Panc1 (cell line): Measurements from ENCODE around the gene TMUB1. TPM values are rescaled to one million over a fixed set of nuclear protein-coding genes. Genes with fewer than 3 reads are reported as not detected.

Experiments
- ATAC-seq: fragments of 200-7000 bp; cut with Tn5 transposase; 2 replicates; pipeline ENCODE4 v1.9.1; 2020; ENCODE audit warnings: mild to moderate bottlenecking, moderate library complexity
- BruUV-seq: library from RNA; stranded (reverse); fragments of 400-500 nt; replicated peaks from 2 replicates; lab custom pipeline; 2021; lab: Mats Ljungman, UMichigan
- CTCF ChIA-PET: fragments of 300-600 bp; sonication (Branson Sonifier 250); formaldehyde crosslinking; loops from one replicate; lab custom pipeline; 2022; ENCODE audit warnings: antibody characterized with exemption; lab: Charles Lee
- POLR2A ChIA-PET: fragments of 300-600 bp; sonication (Branson Sonifier 250); formaldehyde crosslinking; loops from one replicate; lab custom pipeline; 2022; ENCODE audit warnings: antibody characterized with exemption; lab: Charles Lee
- DNase-seq: peaks from one replicate; pipeline ENCODE4 v3.0.0-alpha.2; 2010; ENCODE audit warnings: low read depth, low spot score
- H3K27ac ChIP-seq: 2 replicates; pipeline ENCODE4 v1.5.1; 2011; ENCODE audit warnings: mild to moderate bottlenecking, low read length, inconsistent platforms
- H3K27me3 ChIP-seq: fragments of 200-500 bp; sonication (Bioruptor generic); 2 replicates; pipeline ENCODE4 v1.6.0; 2014; ENCODE audit warnings: low read length, inconsistent platforms; ENCODE audit not compliant: control insufficient read depth, insufficient read depth
- H3K36me3 ChIP-seq: fragments of 200-500 bp; sonication (Bioruptor generic); 2 replicates; pipeline ENCODE4 v1.5.1; 2014; ENCODE audit warnings: inconsistent platforms, mild to moderate bottlenecking, low read length, moderate library complexity; ENCODE audit not compliant: control insufficient read depth, insufficient read depth
- H3K4me1 ChIP-seq: 2 replicates; pipeline ENCODE4 v1.5.1; 2011; ENCODE audit warnings: inconsistent platforms, mild to moderate bottlenecking, low read length, moderate library complexity; ENCODE audit not compliant: control insufficient read depth, insufficient read depth
- H3K4me3 ChIP-seq, 2 experiments: 2 replicates each; pipeline ENCODE4 v1.5.1; 2011 to 2012; ENCODE audit warnings: low read depth in 2 of 2, low read length in 2 of 2, mild to moderate bottlenecking in 2 of 2, inconsistent platforms in 1 of 2, moderate library complexity in 1 of 2
- H3K9me3 ChIP-seq: fragments of 200-500 bp; sonication (Bioruptor generic); 2 replicates; pipeline ENCODE4 v1.5.1; 2014; ENCODE audit warnings: low read depth, mild to moderate bottlenecking, inconsistent platforms, low read length, moderate library complexity; ENCODE audit not compliant: control insufficient read depth, insufficient read depth
- POLR2AphosphoS5 ChIP-seq: IDR thresholded peaks from 2 replicates; pipeline ENCODE4 v1.6.1; 2012; ENCODE audit warnings: mild to moderate bottlenecking, low read depth, low read length, moderate library complexity
- SIN3A ChIP-seq: IDR thresholded peaks from 2 replicates; pipeline ENCODE4 v1.6.1; 2012; ENCODE audit warnings: low read depth, mild to moderate bottlenecking, low read length, moderate library complexity, borderline replicate concordance; ENCODE audit not compliant: insufficient read depth
- TCF7L2 ChIP-seq: IDR thresholded peaks from 2 replicates; pipeline ENCODE4 v1.6.1; 2011; ENCODE audit warnings: mild to moderate bottlenecking, low read depth, low read length, inconsistent platforms
- in situ Hi-C: cut with HindIII; loops from 2 replicates; pipeline ENCODE4 v1.10.0; 2016; ENCODE audit warnings: low sequenced_read_pairs, low pct_unique_long_range_greater_than_20kb
- intact Hi-C: fragments of 100-400 bp; cut with micrococcal nuclease; formaldehyde crosslinking; loops from one replicate; pipeline ENCODE4 v1.10.0; 2022; ENCODE audit not compliant: unreplicated experiment
- total RNA-seq: library from RNA; stranded (reverse); gene quantifications from one replicate; pipeline ENCODE4 v1.2.1, GENCODE V29; 2021; ENCODE audit not compliant: unreplicated experiment
- TF ChIP-seq, protein P1 (sequence below), 2 experiments: IDR thresholded peaks; 2 replicates each; pipeline ENCODE4 v1.6.1; 2011 to 2012; ENCODE audit warnings: low read depth in 2 of 2, control low read depth in 1 of 2, low read length in 1 of 2, mild to moderate bottlenecking in 1 of 2, moderate library complexity in 1 of 2; ENCODE audit not compliant: insufficient read depth in 1 of 2
- TF ChIP-seq, protein P2 (sequence below): fragments of 450-650 bp; IDR thresholded peaks from 2 replicates; pipeline ENCODE4 v1.5.1; 2017; ENCODE audit warnings: mild to moderate bottlenecking

TMUB1 gene
- total RNA-seq, 1 experiment from 2014 or later, result 112 TPM

DNA sequence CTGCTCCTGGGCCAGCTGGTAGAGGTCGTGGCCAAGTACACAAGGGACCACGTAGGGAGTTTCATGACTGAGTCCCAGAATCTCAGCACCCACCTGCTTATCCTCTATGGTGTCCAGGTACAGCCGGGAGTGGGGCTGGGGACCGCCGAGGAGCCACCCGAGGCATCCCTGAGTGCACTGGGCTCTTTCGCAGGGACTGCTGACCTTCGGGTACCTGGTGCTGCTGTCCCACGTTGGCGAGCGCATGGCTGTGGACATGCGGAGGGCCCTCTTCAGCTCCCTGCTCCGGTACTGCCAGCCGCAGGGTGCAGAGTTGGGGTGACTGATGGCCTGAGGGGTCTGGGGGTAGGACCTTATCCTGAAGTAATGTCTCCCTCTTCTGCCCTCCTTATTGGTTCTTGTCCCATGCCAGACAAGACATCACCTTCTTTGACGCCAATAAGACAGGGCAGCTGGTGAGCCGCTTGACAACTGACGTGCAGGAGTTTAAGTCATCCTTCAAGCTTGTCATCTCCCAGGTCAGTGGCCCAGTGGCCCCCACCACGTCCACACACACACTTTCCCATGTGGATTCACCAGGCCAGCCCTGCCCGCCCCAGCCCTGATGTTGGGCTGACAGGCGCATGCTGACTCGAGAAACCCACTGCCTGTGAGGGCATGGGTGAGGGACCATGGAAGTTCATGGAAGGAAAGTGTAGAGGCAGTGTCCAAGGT is 48.8 kb downstream of the TMUB1 start:
- ATAC-seq, result no peak
- H3K27me3 ChIP-seq, result no peaks in the 10 kb centered on the region
- H3K27ac ChIP-seq, result no peak overlapping the region
- POLR2A ChIA-PET, result no interaction called here
- H3K9me3 ChIP-seq, result no peaks in the 10 kb centered on the region
- intact Hi-C loops (no loop called here), in situ Hi-C loops (no loop called here)
- H3K4me1 ChIP-seq, result peaks cover 11% of the 10 kb centered on the region
- H3K4me3 ChIP-seq, result no peak overlapping the region
- no peak for DNase-seq
- no TSS peak for BruUV-seq
- no peaks in the 10 kb centered on the region for H3K36me3 ChIP-seq
- TF ChIP-seq, protein P1, sequence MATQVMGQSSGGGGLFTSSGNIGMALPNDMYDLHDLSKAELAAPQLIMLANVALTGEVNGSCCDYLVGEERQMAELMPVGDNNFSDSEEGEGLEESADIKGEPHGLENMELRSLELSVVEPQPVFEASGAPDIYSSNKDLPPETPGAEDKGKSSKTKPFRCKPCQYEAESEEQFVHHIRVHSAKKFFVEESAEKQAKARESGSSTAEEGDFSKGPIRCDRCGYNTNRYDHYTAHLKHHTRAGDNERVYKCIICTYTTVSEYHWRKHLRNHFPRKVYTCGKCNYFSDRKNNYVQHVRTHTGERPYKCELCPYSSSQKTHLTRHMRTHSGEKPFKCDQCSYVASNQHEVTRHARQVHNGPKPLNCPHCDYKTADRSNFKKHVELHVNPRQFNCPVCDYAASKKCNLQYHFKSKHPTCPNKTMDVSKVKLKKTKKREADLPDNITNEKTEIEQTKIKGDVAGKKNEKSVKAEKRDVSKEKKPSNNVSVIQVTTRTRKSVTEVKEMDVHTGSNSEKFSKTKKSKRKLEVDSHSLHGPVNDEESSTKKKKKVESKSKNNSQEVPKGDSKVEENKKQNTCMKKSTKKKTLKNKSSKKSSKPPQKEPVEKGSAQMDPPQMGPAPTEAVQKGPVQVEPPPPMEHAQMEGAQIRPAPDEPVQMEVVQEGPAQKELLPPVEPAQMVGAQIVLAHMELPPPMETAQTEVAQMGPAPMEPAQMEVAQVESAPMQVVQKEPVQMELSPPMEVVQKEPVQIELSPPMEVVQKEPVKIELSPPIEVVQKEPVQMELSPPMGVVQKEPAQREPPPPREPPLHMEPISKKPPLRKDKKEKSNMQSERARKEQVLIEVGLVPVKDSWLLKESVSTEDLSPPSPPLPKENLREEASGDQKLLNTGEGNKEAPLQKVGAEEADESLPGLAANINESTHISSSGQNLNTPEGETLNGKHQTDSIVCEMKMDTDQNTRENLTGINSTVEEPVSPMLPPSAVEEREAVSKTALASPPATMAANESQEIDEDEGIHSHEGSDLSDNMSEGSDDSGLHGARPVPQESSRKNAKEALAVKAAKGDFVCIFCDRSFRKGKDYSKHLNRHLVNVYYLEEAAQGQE (IDR thresholded peaks at IDR 0.05; ENCODE audit: insufficient read depth in 1 of 2, low read depth in 2 of 2, low read length in 1 of 2), result no peak
- CTCF ChIA-PET, result no interaction called here

DNA sequence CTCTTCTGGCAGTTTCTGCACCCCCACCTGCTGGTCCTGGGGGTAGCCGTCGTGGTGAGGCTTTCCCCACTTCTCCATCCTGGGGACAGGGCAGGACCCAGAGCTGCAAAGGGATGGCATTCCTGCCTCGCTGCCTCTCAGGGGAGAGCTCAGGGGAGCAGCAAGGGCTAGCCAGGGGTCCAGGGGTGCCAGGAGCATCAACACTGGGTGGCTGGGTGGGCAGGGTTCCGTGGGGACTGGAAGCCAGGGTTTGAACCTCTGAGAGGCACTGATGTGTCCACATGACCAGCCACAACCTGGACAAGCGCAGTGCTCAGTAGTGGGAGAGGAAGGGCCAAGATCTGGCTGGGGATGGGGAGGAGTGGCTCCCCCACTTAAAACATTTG is 49.4 kb downstream of the TMUB1 start:
- DNase-seq (no peak), ATAC-seq (no peak)
- no peaks in the 10 kb centered on the region for H3K36me3 ChIP-seq
- CTCF ChIA-PET, result interaction anchor here (0.7 kb wide), 1 partner anchor 71 kb away, joined by 3 read pairs; no protein-coding TSS in a partner anchor
- POLR2A ChIA-PET, result no interaction called here
- H3K27me3 ChIP-seq, result no peaks in the 10 kb centered on the region
- no TSS peak for BruUV-seq
- intact Hi-C loops, result no loop called here
- no peak overlapping the region for H3K4me3 ChIP-seq
- TF ChIP-seq POLR2AphosphoS5, result no peak
- TF ChIP-seq, protein P1 (IDR thresholded peaks at IDR 0.05; ENCODE audit: insufficient read depth in 1 of 2, low read depth in 2 of 2, low read length in 1 of 2), result no peak
- TF ChIP-seq, protein P2, sequence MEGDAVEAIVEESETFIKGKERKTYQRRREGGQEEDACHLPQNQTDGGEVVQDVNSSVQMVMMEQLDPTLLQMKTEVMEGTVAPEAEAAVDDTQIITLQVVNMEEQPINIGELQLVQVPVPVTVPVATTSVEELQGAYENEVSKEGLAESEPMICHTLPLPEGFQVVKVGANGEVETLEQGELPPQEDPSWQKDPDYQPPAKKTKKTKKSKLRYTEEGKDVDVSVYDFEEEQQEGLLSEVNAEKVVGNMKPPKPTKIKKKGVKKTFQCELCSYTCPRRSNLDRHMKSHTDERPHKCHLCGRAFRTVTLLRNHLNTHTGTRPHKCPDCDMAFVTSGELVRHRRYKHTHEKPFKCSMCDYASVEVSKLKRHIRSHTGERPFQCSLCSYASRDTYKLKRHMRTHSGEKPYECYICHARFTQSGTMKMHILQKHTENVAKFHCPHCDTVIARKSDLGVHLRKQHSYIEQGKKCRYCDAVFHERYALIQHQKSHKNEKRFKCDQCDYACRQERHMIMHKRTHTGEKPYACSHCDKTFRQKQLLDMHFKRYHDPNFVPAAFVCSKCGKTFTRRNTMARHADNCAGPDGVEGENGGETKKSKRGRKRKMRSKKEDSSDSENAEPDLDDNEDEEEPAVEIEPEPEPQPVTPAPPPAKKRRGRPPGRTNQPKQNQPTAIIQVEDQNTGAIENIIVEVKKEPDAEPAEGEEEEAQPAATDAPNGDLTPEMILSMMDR, result no peak
- TF ChIP-seq TCF7L2, result no peak
- TF ChIP-seq SIN3A, result no peak
- in situ Hi-C loops, result no loop called here
- peaks cover 4% of the 10 kb centered on the region for H3K4me1 ChIP-seq
- H3K9me3 ChIP-seq, result no peaks in the 10 kb centered on the region
- H3K27ac ChIP-seq, result no peak overlapping the region
